ENCODE measurements around the gene MBD4.

The MBD4 gene

GRCh38 chr3:129460572-129460971 lies 20.8 kb upstream of the MBD4 start:
- no peaks in the 10 kb centered on the region for H3K27me3 ChIP-seq (ENCODE audit: insufficient read depth, low read length)
- no peak overlapping the region for H4K12ac ChIP-seq (ENCODE audit: low read depth, low read length)
- H3K4ac ChIP-seq (ENCODE audit: low read depth, low read length): no peak overlapping the region
- H3K4me1 ChIP-seq (ENCODE audit: control insufficient read depth in 1 of 2, insufficient read depth in 2 of 2, low read length in 2 of 2): peaks cover 0 to 4% of the 10 kb centered on the region in 2 experiments
- H3K79me1 ChIP-seq (ENCODE audit: low read length): no peaks in the 10 kb centered on the region
- H4K91ac ChIP-seq (ENCODE audit: low read depth, low read length): no peak overlapping the region
- peaks cover 0 to 10% of the 10 kb centered on the region in 2 experiments for H3K36me3 ChIP-seq (ENCODE audit: control insufficient read depth in 1 of 2, insufficient read depth in 2 of 2, low read length in 2 of 2)
- H3K27ac ChIP-seq (ENCODE audit: low read depth, low read length): no peak overlapping the region
- WGBS (ENCODE audit: extremely low coverage, insufficient coverage, insufficient read length): no CpG with 5 or more reads among the region's 2 CpGs
- no peak overlapping the region for H2AFZ ChIP-seq (ENCODE audit: insufficient read depth, low read length, poor library complexity)
- H2AK5ac ChIP-seq (ENCODE audit: low read length): no peak overlapping the region
- no peak overlapping the region for H3K9ac ChIP-seq (ENCODE audit: low read length)
- no peak overlapping the region for H3K4me2 ChIP-seq (ENCODE audit: low read length)
- no peak overlapping the region for H3K18ac ChIP-seq (ENCODE audit: low read length)
- no peak for DNase-seq
- no peak overlapping the region for H4K8ac ChIP-seq (ENCODE audit: low read depth, low read length)
- H2BK12ac ChIP-seq (ENCODE audit: low read length): no peak overlapping the region
- no peaks in the 10 kb centered on the region for H3K9me3 ChIP-seq (ENCODE audit: insufficient read depth, low read depth, low read length)
- no peak overlapping the region for H2BK5ac ChIP-seq (ENCODE audit: low read depth, low read length, poor library complexity)
- H3K23ac ChIP-seq (ENCODE audit: low read length): no peak overlapping the region
- no peak overlapping the region for H3K4me3 ChIP-seq (ENCODE audit: low read depth, low read length)
- no peak overlapping the region for H2BK120ac ChIP-seq (ENCODE audit: insufficient read depth, low read length, poor library complexity)
- H3K14ac ChIP-seq (ENCODE audit: low read length): no peak overlapping the region
- no peaks in the 10 kb centered on the region for H3K79me2 ChIP-seq (ENCODE audit: control insufficient read depth, insufficient read depth, low read length, poor library complexity)

DNA sequence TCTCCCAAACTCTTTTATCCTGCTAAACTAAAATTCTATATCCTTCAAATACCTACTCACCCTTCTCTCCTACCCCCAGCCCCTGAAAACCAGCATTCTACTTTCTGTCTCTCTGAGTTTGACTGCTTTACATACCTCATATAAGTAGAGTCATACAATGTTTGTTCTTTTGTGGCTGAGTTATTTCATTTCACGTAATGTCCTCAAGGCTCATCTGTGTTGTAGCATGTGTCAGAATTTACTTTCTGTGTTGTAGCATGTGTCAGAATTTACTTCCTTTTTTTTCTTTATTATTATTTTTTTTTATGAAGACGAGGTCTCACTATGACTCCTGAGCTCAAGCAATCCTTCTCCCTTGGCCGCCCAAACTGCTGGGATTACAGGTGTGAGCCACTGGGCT lies 20.4 kb upstream of the MBD4 start:
- Histone ChIP-seq H3K4me2 (ENCODE audit: low read length) (no peak overlapping the region), H3K27ac (ENCODE audit: low read depth, low read length) (no peak overlapping the region), H3K23ac (ENCODE audit: low read length) (no peak overlapping the region), H3K9ac (ENCODE audit: low read length) (no peak overlapping the region), H3K4me3 (ENCODE audit: low read depth, low read length) (no peak overlapping the region), H2BK12ac (ENCODE audit: low read length) (no peak overlapping the region), H3K14ac (ENCODE audit: low read length) (no peak overlapping the region), H3K4ac (ENCODE audit: low read depth, low read length) (no peak overlapping the region), H3K18ac (ENCODE audit: low read length) (no peak overlapping the region), H2AFZ (ENCODE audit: insufficient read depth, low read length, poor library complexity) (no peak overlapping the region), H3K27me3 (ENCODE audit: insufficient read depth, low read length) (no peaks in the 10 kb centered on the region), H3K36me3 (ENCODE audit: control insufficient read depth in 1 of 2, insufficient read depth in 2 of 2, low read length in 2 of 2) (peaks cover 0 to 10% of the 10 kb centered on the region in 2 experiments), H3K79me2 (ENCODE audit: control insufficient read depth, insufficient read depth, low read length, poor library complexity) (no peaks in the 10 kb centered on the region), H4K12ac (ENCODE audit: low read depth, low read length) (no peak overlapping the region), H2BK5ac (ENCODE audit: low read depth, low read length, poor library complexity) (no peak overlapping the region), H3K79me1 (ENCODE audit: low read length) (no peaks in the 10 kb centered on the region), H4K91ac (ENCODE audit: low read depth, low read length) (no peak overlapping the region), H3K9me3 (ENCODE audit: insufficient read depth, low read depth, low read length) (no peaks in the 10 kb centered on the region), H4K8ac (ENCODE audit: low read depth, low read length) (no peak overlapping the region), H2BK120ac (ENCODE audit: insufficient read depth, low read length, poor library complexity) (no peak overlapping the region), H3K4me1 (ENCODE audit: control insufficient read depth in 1 of 2, insufficient read depth in 2 of 2, low read length in 2 of 2) (peaks cover 0 to 4% of the 10 kb centered on the region in 2 experiments), H2AK5ac (ENCODE audit: low read length) (no peak overlapping the region)
- DNase-seq: no peak
- no CpG with 5 or more reads among the region's 3 CpGs for WGBS (ENCODE audit: extremely low coverage, insufficient coverage, insufficient read length)

- H3K27ac ChIP-seq (ENCODE audit: low read depth, low read length): no peak overlapping the region
- H3K27me3 ChIP-seq (ENCODE audit: insufficient read depth, low read length): no peaks in the 10 kb centered on the region
- no peak overlapping the region for H3K14ac ChIP-seq (ENCODE audit: low read length)
- H4K8ac ChIP-seq (ENCODE audit: low read depth, low read length): no peak overlapping the region
- no peak overlapping the region for H3K4me3 ChIP-seq (ENCODE audit: low read depth, low read length)
- H3K4me2 ChIP-seq (ENCODE audit: low read length): no peak overlapping the region
- H3K9ac ChIP-seq (ENCODE audit: low read length): no peak overlapping the region
- no peak overlapping the region for H2BK120ac ChIP-seq (ENCODE audit: insufficient read depth, low read length, poor library complexity)
- H2AK5ac ChIP-seq (ENCODE audit: low read length): no peak overlapping the region
- H3K79me1 ChIP-seq (ENCODE audit: low read length): no peaks in the 10 kb centered on the region
- H2AFZ ChIP-seq (ENCODE audit: insufficient read depth, low read length, poor library complexity): no peak overlapping the region
- H3K4me1 ChIP-seq (ENCODE audit: control insufficient read depth in 1 of 2, insufficient read depth in 2 of 2, low read length in 2 of 2): no peaks in the 10 kb centered on the region
- H2BK5ac ChIP-seq (ENCODE audit: low read depth, low read length, poor library complexity): no peak overlapping the region
- peaks cover 0 to 5% of the 10 kb centered on the region in 2 experiments for H3K36me3 ChIP-seq (ENCODE audit: control insufficient read depth in 1 of 2, insufficient read depth in 2 of 2, low read length in 2 of 2)
- WGBS (ENCODE audit: extremely low coverage, insufficient coverage, insufficient read length): no CpG with 5 or more reads among the region's 1 CpG
- H3K79me2 ChIP-seq (ENCODE audit: control insufficient read depth, insufficient read depth, low read length, poor library complexity): no peaks in the 10 kb centered on the region
- H4K91ac ChIP-seq (ENCODE audit: low read depth, low read length): no peak overlapping the region
- H4K12ac ChIP-seq (ENCODE audit: low read depth, low read length): no peak overlapping the region
- DNase-seq: no peak
- no peak overlapping the region for H3K4ac ChIP-seq (ENCODE audit: low read depth, low read length)
- no peak overlapping the region for H3K23ac ChIP-seq (ENCODE audit: low read length)
- H2BK12ac ChIP-seq (ENCODE audit: low read length): no peak overlapping the region
- no peaks in the 10 kb centered on the region for H3K9me3 ChIP-seq (ENCODE audit: insufficient read depth, low read depth, low read length)
- H3K18ac ChIP-seq (ENCODE audit: low read length): no peak overlapping the region
Observed at GRCh38 chr3:129453732-129454131, 14.0 kb upstream of the MBD4 start.

DNA sequence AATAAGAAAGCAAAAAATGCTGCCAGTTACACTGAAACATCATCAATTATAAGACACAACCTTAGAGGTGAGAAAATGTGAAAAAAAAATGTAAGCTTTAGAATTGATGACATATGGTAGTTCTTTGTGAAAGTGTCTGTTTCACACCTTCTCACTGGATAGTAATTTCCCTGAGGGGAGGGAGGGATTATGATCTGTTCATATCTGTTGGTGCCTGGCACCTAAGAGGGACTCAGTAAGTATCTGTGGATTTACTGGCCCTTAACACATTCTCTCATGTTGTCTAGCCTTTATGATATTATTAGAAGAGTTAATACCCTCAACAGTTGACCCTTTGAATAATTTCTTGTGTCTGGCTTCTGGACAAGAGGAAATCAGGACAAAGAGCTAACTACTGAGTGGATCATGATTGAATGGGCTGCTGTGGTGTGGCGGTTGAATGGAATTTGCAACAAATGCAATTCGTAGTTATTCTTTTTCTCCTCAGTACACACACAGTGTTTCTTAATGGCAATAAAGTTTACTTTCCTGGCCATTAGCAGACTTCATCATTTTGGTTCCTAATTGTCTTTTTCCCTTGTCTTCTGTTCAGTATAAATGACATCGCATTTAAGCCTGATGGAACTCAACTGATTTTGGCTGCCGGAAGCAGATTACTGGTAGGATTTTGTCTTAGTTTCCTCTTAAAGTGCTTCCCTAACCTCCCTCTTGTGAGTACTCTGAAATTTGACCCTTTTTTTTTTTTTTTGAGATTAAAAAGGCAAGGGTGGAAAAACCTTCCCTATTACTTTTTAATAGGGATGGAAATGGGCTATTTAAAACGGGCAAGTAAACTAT lies 9.7 kb upstream of the MBD4 start:
- no peak overlapping the region for H3K4me3 ChIP-seq (ENCODE audit: low read depth, low read length)

More for the DNA sequence above, 9.7 kb upstream of the MBD4 start:
- Histone ChIP-seq H4K91ac (ENCODE audit: low read depth, low read length) (no peak overlapping the region), H3K27ac (ENCODE audit: low read depth, low read length) (no peak overlapping the region), H3K36me3 (ENCODE audit: control insufficient read depth in 1 of 2, insufficient read depth in 2 of 2, low read length in 2 of 2) (peaks cover 0 to 2% of the 10 kb centered on the region in 2 experiments), H3K4me2 (ENCODE audit: low read length) (no peak overlapping the region), H2BK120ac (ENCODE audit: insufficient read depth, low read length, poor library complexity) (no peak overlapping the region), H3K27me3 (ENCODE audit: insufficient read depth, low read length) (no peaks in the 10 kb centered on the region), H2AFZ (ENCODE audit: insufficient read depth, low read length, poor library complexity) (no peak overlapping the region), H2AK5ac (ENCODE audit: low read length) (no peak overlapping the region), H2BK5ac (ENCODE audit: low read depth, low read length, poor library complexity) (no peak overlapping the region), H3K14ac (ENCODE audit: low read length) (no peak overlapping the region), H3K9ac (ENCODE audit: low read length) (no peak overlapping the region), H4K8ac (ENCODE audit: low read depth, low read length) (no peak overlapping the region), H3K4ac (ENCODE audit: low read depth, low read length) (no peak overlapping the region), H4K12ac (ENCODE audit: low read depth, low read length) (no peak overlapping the region), H3K9me3 (ENCODE audit: insufficient read depth, low read depth, low read length) (no peaks in the 10 kb centered on the region), H2BK12ac (ENCODE audit: low read length) (no peak overlapping the region), H3K79me2 (ENCODE audit: control insufficient read depth, insufficient read depth, low read length, poor library complexity) (no peaks in the 10 kb centered on the region), H3K23ac (ENCODE audit: low read length) (no peak overlapping the region), H3K4me1 (ENCODE audit: control insufficient read depth in 1 of 2, insufficient read depth in 2 of 2, low read length in 2 of 2) (peaks cover 2% of the 10 kb centered on the region in 2 experiments), H3K79me1 (ENCODE audit: low read length) (no peaks in the 10 kb centered on the region), H3K18ac (ENCODE audit: low read length) (no peak overlapping the region)
- WGBS (ENCODE audit: extremely low coverage, insufficient coverage, insufficient read length): no CpG with 5 or more reads among the region's 5 CpGs
- DNase-seq: peak in 1 of 2 donors; percentile 21

All from trophoblast cell (in vitro differentiated cells and primary cell).